ENCODE data around the gene SCGB1A1. TPM values are rescaled to one million over a fixed set of nuclear protein-coding genes. Genes with fewer than 3 reads are reported as not detected.

SCGB1A1 gene
- total and polyA plus RNA-seq, 7 donors, result 11.4 TPM; not detected in 6

DNA sequence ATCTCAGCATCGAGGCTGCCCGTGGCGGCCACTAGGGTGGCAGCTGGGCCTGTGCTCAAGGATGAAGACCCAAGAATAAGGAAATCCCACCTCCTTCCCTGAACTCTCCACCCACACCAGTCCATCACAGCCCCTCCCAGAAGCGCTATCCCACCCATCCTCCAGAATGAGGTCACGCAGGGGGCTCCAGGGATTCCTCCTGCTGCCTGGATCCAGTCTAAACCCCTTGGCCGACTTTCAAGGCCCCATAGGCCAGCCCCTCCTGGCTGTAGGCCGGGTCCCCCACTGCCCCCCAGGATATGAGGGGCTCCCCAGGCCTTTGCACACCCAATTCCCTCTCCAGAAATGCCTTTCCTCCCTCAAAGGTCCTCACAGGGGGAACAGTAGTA is 19.0 kb upstream of the SCGB1A1 start:
- H3K4me3 ChIP-seq, result no peak overlapping the region
- DNase-seq, result no peak
- H3K4me1 ChIP-seq, result peaks cover 0 to 88% (median 86%) of the 10 kb centered on the region in 4 donors
- no peaks in the 10 kb centered on the region for H3K36me3 ChIP-seq
- peak overlapping the region; percentile 81 to 95 (median 86) for H3K27ac ChIP-seq
- TF ChIP-seq EP300 (IDR thresholded peaks at IDR 0.05), result no peak
- TF ChIP-seq POLR2AphosphoS5 (IDR thresholded peaks at IDR 0.05), result no peak
- TF ChIP-seq POLR2A (IDR thresholded peaks at IDR 0.05), result no peak
- TF ChIP-seq CTCF (IDR thresholded peaks at IDR 0.05), result no peak
- WGBS, 2 donors, result 65 to 68% methylated on average over 7 of the region's 7 CpGs
- H3K9me3 ChIP-seq, result no peaks in the 10 kb centered on the region
- H3K27me3 ChIP-seq, result no peaks in the 10 kb centered on the region
- intact Hi-C loops (cut with DNase I), result loop anchor here (2.0 to 10.0 kb wide), 2 partner anchors 145 to 485 kb away; partner anchors contain the start of gene SLC3A2

- no peak for TF ChIP-seq EP300 (IDR thresholded peaks at IDR 0.05)
- peak in 1 of 4 experiments; percentile 14 for TF ChIP-seq CTCF (IDR thresholded peaks at IDR 0.05)
- TF ChIP-seq POLR2A (IDR thresholded peaks at IDR 0.05), result no peak
- TF ChIP-seq POLR2AphosphoS5 (IDR thresholded peaks at IDR 0.05), result no peak
- WGBS, 2 donors, result 71 to 80% methylated on average over 6 of the region's 6 CpGs
- Histone ChIP-seq H3K9me3 (no peaks in the 10 kb centered on the region), H3K36me3 (no peaks in the 10 kb centered on the region), H3K27ac (peak overlapping the region; percentile 81 to 95 (median 86)), H3K27me3 (no peaks in the 10 kb centered on the region), H3K4me1 (peaks cover 0 to 84% (median 83%) of the 10 kb centered on the region in 4 donors), H3K4me3 (no peak overlapping the region)
- no peak for DNase-seq
- intact Hi-C loops (cut with DNase I), result loop anchor here (2.0 kb wide), 1 partner anchor 145 kb away; no protein-coding TSS in a partner anchor
Measured at GRCh38 chr11:62400281-62400680, 18.6 kb upstream of the SCGB1A1 start.

DNA sequence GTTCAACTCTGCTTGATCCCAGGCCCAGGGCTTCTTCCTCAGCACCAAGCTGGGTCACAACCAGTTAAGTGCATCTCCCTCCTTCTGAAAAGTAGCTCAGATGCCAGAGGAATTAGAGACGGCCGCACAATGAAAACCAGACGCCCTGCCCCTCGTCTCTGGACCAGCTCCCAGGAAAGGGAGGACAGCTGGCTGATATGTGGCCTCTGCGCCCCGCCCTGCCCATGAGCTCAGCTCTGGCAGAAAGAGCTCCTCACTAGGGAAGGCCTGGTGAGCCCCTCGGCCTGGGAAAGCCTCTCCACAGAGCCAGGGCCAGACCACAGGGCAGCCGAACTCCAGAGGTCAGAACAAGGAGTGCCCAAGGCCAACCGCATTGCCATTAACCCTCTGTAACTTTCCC is 18.1 kb upstream of the SCGB1A1 start:
- Histone ChIP-seq H3K4me3 (no peak overlapping the region), H3K27ac (peak overlapping the region; percentile 81 to 95 (median 86)), H3K4me1 (peaks cover 0 to 80% (median 79%) of the 10 kb centered on the region in 4 donors), H3K27me3 (no peaks in the 10 kb centered on the region), H3K9me3 (no peaks in the 10 kb centered on the region), H3K36me3 (no peaks in the 10 kb centered on the region)
- WGBS, 2 donors, result 12 to 48% methylated on average over 9 of the region's 9 CpGs
- intact Hi-C loops (cut with DNase I), result loop anchor here (2.0 kb wide), 1 partner anchor 144 kb away; no protein-coding TSS in a partner anchor
- no peak for TF ChIP-seq POLR2A (IDR thresholded peaks at IDR 0.05)
- no peak for TF ChIP-seq CTCF (IDR thresholded peaks at IDR 0.05)
- peak; percentile 71 to 91 (median 86) for TF ChIP-seq POLR2AphosphoS5 (IDR thresholded peaks at IDR 0.05)
- TF ChIP-seq EP300 (IDR thresholded peaks at IDR 0.05), result peak in 2 of 4 donors; percentile 61
- peak; percentile 96 for DNase-seq

- intact Hi-C loops (cut with DNase I), result loop anchor here (2.0 kb wide), 1 partner anchor 143 kb away; no protein-coding TSS in a partner anchor
- DNase-seq, result no peak
- Histone ChIP-seq H3K36me3 (no peaks in the 10 kb centered on the region), H3K9me3 (no peaks in the 10 kb centered on the region), H3K27ac (peak overlapping the region; percentile 81 to 95 (median 86)), H3K27me3 (no peaks in the 10 kb centered on the region), H3K4me3 (no peak overlapping the region), H3K4me1 (peaks cover 0 to 74% (median 74%) of the 10 kb centered on the region in 4 donors)
- TF ChIP-seq POLR2A (IDR thresholded peaks at IDR 0.05) (no peak), EP300 (IDR thresholded peaks at IDR 0.05) (no peak), CTCF (IDR thresholded peaks at IDR 0.05) (no peak), POLR2AphosphoS5 (IDR thresholded peaks at IDR 0.05) (no peak)
- WGBS, 2 donors, result 91 to 93% methylated on average over 5 of the region's 5 CpGs
Measured at GRCh38 chr11:62401356-62401755, 17.5 kb upstream of the SCGB1A1 start.

Measured in sigmoid colon (tissue), 7 donors.